CD4-positive, alpha-beta T cell treated with Interleukin-17A for 4 hours (primary cell): ENCODE measurements around the gene ZKSCAN5.

Source experiments
- DNase-seq: peaks from one replicate; pipeline ENCODE4 v3.0.0-alpha.2; 2020; ENCODE audit warnings: mixed read lengths

The ZKSCAN5 gene

DNA sequence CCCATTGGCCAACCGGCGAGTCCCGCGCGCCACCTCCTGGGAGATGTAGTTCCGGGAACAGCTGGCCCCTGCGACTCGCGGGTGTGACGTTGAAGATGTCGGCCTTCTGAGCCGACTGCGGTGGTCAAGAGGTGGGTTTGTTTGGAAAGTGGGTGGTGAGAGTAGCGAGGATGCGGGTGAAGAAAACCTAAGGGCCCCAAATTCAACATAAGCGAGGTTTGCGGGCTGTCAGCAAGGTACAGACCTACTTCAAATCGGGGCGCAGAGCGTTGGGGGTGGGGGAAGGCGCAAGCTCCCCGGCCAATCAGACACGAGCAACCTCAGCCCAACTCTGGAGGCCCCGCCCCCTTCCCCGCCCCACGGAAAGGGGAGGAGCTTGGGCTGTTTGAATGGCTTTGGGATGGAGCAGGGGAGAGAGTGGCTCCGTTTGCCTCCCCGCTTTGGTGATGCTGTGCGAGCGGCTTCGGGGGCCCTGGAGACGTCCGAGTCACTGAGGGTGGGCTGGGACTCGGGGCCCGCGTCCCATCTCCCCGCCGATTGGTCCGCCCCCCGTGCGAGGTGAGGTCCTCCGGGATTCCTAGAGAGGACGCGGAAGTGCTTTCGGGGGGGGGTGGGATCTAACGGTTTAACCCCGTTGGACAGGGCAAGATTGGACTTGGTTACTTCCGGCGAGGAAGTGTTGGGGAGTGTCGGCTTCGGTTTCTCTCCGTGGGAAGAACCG lies at the start of gene ZKSCAN5:
TSS of gene ZKSCAN5 (plus strand) at position 60 of the 721 bp plus-strand sequence. CDS start 1,383 bp downstream, outside the sequence.
- peak; percentile 98 for DNase-seq

DNA sequence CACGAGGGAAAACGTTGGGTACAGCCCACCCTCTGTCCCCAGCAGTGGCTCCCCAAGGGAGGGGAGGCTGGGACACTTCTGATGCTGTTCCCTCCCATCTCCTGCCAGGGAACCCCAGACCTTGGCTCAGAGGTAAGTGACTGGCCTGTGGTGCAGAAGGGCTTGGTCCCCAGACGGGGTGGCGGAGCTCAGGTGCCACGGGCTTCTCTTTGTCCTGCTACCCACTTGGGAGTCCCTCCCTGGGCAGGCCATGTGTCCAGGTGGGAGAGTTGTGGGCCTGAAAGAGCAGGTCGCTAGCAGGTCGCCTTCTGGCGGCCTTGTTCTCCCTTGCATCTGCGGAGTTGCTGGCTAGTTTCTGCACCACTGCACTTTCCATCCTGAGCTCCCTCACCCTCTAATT lies 48.6 kb upstream of the ZKSCAN5 start:
- no peak for DNase-seq

DNA sequence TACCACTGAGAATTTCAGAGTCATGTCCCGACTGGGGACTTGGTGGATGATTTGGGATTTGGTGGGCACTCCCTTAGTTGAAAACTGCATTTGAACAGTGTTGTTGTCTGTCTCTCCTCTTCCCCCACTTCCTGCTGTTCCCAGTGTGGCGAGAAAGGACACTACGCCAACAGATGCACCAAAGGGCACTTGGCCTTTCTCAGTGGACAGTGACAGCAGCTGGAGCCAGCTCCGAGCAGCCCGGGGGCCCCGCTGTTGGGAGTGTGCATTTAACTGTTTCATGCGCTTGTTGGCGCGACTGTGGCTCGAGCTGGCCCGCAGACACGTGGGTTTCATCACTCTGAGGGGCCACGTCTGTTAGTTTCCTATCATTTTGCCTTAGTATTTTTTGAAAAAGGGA lies 48.2 kb upstream of the ZKSCAN5 start:
- no peak for DNase-seq

DNA sequence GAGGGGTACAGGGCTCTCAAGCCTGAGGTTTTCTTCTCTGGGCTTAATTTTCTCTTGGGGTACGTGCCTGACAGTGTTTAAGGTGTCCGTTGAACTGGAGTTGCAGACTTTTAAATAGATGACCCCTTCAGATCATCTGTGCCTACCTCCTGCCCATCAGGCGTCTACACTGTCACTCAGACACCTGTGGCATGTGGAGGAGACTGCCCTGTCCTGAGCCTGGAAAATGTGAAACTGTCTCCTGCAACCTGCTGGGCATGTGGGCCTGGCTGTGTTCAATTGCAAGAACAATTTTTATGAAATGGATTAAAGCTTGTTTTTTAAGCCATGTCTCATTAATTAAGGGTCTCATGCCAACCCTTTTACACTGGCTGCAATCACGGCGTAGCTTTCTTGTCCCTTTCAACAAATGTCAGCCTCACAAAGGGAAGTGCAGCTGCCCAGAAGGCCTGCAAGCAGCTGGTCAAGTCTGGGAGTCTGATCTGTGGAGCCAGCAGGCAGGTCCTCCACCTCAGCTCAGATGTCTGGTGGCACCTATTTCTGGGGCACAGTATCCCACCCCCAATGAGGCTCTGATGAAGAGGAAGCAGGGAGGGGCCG lies 47.3 kb upstream of the ZKSCAN5 start:
- DNase-seq, result no peak

DNA sequence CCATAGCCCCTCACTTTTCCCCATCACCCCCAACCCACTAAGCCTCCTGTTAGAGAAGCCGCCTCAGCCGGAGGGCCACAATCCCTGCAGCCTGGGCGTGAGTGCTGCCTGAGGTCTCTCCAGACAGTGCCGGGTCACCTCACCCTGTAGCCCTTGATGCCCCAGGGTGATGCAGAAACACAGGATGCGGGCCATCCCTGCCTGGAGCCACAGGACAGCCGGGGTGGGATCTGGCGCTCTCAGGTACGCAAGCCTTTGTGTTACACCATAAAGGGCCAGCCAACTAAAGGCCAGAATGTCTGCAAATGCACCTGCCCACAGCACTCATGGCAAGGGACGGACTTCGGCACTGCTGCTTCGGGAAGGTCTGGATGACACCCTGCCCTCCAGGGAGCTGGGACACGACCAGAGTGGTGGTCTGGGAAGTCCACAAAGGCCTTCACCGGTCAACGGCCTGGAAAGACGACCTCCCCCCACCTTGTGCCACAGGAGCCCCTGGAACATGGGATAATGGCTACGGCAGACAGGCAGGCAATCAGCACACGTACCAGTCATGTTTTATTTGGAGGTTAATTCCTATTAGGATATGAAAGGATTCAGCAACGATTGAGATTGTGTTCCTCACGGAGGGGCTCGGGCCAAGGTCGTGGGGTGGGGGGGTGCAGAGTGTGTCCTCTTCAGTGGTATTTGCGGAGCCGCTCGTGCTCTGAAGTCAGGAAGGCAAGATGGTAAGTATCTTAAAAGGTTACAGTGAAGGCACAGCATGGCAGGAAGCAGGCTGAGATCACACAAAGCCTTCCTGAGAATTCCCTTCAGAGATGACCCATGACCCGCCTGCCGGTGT lies 46.6 kb upstream of the ZKSCAN5 start:
- DNase-seq, result no peak

DNA sequence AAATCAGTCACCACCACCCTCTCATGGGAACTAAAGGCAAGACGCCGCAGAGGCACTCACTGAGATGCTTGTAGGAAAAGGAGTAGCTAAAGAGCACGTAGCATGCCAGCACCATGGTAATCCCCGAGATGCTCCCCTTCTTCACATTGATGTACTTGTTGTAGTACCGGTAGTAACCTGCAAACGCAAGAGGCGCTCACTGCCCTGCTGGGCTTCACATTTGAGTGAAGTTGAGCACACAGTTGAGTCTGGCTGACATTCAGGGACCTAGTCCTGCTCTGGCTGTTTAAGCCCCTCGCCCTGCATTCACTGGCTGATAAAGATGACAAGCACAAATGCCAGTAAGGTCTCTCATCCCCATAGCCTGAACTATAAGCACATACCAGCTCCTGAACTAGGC lies 45.4 kb upstream of the ZKSCAN5 start:
- peak; percentile 21 for DNase-seq

DNA sequence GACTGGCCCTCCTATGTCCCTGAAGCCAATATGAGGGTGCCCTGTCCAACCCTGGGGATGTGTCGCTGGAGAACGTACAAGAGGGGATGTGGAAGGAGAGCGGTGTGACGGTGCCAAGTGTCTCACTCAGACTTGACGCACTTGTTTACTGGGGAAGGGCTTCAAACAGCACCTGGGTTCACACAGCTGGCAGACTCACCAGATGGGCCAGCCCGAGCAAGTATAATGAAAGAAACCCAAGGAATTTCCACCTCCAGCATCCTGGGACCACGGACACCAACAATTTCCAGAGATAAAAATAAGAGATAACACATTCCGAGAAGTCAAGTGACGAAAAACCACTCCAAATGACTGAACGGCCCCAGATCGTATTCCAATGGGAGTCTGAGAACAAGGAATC lies 43.8 kb upstream of the ZKSCAN5 start:
- DNase-seq, result no peak

DNA sequence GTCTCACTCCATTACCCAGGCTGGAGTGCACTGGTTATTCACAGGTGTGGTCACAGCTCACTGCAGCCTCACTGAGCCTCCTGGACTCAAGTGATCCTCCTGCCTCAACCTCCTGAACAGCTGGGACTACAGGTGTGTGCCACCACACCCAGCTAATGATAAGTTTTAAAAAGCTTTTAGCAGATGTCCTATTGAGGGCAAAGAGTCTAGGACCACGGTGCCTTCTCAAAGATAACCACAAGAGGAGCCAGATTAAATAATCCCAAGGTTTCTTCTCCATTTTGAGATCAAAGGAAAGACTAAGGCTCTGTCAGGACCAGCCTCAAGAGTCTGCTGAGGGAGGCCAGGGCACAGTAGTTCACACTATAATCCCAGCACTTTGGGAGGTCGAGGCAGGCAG lies 43.2 kb upstream of the ZKSCAN5 start:
- DNase-seq, result no peak

DNA sequence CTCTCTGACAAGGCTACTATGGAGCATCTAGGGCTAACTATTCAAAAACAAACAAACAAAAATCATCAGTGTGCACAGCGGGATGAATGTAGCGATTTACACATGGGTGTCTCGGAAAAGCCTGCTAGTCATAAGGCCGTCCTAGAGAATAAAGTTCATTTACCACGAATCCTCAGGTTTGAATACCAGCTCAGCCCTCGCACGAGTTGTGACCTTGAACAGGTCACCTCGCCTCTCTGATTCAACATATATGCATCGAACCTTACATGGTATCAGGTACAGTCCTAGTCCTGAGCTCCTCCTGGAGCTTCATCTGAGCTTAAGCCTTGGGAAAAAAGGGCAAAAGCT lies 39.1 kb upstream of the ZKSCAN5 start:
- no peak for DNase-seq

DNA sequence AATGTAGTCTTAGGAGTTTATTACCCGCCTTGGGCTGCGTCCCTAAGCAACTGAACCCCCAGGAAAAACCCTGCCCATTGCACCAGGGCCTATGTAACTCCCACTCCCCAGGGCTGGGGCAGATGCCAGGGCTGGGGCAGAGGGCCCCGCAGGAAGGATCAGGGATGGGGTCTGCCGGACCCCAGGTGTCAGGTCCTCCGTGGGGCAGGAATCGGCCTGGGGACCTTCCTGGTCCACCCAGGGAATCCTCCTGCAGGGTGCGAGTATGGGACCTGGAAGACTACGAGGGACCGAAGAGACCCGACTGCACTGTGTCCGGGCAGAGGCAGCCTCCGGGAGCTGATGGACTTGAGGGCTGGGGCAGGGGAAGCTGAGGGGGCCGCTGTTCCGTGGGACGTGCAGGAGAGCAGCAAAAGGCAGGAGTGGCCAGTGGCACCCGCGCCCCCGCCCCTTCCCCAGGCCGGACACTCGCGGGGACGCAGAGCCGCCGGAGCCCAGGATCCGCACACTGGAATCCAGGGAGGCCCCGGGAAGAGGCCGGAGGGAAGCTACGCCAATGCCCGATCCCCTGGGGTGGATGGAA lies 36.0 kb upstream of the ZKSCAN5 start:
- DNase-seq, result no peak

DNA sequence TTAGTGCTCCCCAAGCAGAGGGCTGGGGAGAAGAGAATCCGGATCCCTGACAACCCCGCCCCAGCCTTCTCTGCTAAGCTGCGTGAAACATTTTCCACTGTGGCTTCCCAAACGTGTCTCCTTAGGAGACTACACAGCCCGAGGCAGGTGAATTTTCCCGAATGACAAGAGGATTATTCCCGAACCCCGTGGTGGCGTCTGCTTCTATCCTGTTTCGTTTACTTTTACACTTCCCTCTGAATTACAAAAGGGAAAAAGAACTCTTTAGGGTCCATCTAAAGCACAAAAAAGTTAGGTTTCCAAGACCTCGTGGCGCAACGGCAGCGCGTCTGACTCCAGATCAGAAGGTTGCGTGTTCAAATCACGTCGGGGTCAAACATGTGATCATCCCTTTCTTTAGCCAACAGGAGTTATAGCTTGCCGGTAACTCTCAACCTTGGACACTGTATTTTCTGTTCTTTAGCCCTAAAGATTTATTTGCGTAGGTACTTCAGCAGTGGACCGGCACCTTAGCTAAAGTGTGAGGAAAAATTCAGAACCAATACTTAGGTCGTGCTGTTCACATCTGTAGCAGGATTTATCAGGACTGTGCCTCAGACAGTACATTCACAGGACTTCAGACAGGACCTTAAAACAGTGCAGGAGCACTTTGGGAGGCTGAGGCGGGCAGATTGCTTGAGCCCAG lies 34.9 kb upstream of the ZKSCAN5 start:
- DNase-seq, result no peak

DNA sequence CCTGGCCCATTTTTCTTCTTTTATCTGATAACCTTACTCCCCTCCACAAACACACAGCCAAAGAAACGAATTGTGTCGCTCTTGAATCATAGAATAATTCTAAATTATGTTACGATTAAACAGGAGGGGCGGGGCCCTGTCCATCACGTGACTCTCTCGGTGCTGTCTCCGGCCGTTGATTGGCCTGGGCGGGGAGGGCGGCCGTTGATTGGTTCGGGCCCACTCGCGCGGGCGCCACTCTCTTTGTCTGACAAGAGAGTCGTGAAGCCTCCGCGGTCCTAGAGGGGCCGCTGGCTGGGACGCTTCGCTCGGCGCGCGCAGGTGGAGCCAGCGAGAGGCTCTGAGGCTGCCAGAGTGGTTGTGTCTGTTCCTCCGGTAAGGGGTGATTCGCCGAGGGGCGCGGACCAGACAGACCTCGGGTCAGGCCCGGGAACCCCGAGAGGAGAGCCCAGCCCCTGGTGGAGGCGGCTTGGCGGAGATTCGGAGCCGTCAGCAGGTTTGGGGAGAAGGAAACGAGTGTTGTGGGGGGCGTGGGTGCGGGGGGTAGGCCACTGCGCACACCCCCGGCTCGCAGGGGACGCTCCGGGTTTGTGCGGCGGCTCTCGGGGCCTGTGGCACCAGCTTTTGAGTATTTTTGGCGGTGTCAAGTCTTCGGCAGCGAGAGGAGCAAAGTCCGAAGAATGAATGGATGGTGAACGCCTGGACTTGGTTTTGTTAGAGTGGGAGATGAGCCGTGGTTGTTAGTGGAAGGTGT lies 31.7 kb upstream of the ZKSCAN5 start, which contains the start of gene ZNF789:
TSS of gene ZNF789 (plus strand) at position 330 of the 754 bp plus-strand sequence. CDS start 3,567 bp downstream, outside the sequence.
- peak; percentile 98 for DNase-seq

DNA sequence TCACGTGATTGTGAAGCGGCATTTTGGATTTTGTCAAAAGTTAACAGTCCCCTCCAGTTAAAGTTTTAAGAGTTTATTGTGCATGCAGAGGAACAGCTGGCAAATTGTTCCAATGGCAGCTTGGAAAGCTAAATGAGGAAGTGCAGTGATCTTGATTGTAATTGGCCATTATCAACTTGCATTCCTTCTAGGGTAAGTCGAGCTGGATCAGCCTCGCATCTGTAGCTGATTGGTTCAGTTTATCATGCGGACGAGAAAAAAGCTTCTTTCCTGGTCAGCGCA lies 31.2 kb upstream of the ZKSCAN5 start:
- DNase-seq, result no peak

DNA sequence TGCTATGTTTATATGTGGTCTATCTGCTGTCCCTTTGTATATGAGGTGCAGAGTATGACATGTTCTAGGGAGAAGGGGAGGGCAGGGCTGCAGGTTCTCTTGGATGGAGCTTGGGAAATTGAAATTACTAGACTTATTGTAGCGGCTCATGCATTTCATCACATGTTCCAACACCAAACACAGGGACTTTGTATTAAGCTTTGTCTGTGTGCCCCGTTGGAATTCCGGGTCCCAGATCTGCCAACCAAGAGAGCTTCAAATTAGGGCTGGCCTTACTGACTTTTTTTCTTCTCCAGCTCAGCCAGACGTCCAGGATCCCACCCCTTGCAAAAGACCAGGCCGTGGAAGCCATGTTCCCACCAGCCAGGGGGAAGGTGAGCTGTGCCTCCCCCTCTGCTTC lies 28.4 kb upstream of the ZKSCAN5 start:
- DNase-seq, result no peak

DNA sequence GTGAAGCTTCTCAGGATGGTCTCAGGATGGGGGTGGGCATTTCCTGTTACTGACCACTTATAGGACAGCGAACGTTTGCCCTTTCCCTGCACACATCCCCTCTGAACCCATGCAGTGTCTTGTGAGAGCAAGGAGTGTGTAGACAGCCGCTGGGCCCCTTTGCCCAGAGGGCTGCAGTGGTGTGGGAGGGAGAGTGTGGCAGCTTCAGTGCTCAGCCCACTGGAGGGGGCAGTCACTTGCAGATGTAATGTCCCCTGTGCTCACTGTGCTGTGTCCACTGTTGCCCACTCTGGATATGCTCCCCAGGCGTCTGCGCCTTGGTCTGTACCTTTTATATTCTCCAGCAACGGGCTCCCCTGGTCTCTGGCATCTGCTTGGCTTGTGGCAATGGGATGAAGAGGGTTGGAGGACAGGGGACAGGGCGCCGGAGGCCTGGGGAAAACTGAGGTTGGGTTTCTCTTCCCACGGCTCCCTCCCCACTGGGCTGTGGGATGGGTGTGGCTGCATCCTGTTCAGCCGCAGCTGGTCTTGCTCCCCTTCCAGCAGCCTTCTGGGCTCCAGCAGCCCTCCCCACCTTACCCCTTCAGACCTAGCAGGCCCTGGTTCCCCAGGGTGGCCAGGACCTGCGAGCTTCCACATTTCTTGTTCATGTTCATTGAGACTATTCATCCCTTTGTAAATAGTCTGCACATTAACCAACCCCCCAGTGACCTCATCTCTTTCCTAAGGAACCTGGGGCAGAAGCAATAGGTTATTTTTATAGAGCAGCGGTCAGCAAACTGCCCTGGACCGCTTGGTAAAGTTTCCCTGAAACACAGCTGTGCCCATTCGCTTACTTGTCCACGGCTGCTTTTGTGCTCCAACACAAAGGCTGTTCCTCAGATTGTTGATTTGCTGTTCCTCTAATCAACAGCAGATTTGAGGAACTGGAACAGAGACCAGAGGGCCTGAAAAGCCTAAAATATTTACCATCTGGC lies 25.7 kb upstream of the ZKSCAN5 start:
- DNase-seq, result no peak

DNA sequence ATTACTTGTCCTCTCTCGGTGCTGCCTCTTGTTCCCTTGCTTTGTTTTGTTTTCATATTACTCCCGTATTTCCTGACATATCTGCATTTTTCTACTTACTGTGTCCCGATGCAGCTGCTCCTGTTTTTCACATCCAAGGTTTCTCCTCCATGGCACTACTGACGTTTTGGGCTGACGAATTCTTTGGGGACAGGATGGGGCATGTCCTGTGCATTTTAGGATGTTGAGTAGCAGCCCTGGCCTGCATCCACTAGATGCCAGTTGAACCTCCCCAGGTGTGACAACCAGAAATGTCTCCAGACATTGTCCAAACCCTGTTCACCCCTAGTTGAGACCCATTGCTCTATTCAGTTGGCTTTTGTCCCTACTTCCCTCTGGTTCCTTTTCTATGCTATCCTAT lies 19.4 kb upstream of the ZKSCAN5 start:
- no peak for DNase-seq

DNA sequence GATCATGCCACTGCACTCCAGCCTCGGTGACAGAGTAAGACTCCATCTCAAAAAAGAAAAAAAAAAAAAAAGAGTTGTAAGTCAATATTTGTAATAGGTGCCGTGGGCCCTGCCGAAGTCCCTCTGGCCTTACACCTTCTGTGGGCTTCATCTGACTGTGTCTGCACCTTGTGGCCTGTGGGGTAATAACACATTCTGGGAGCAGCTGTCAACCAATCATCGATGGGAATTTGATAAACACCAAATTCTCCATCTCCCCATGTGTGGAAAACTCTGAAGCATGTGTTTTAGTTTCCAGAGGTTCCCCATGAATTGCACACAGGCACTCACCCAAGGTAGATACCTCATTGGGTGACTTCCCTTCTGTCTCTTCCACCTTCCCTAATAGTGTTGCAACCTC lies 15.2 kb upstream of the ZKSCAN5 start:
- DNase-seq, result no peak

DNA sequence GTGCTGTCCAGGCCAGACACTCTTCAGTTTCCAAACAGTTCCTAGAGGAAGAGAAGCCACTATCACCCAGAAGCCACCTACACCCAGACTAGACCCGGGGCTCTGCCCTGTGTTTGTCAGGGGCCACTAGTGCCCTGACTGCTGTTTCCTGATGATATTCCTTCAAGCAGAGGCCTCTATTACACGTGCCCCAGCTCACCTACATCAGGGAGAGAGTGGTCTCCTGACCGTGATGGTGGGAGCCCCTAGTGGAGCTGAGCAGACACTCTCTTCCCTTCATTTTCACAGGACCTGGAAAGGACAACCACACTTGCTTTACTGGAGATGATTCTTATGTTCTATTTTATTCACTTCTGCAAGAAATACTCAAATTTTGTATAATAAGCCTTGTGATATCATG lies 13.6 kb upstream of the ZKSCAN5 start:
- no peak for DNase-seq

DNA sequence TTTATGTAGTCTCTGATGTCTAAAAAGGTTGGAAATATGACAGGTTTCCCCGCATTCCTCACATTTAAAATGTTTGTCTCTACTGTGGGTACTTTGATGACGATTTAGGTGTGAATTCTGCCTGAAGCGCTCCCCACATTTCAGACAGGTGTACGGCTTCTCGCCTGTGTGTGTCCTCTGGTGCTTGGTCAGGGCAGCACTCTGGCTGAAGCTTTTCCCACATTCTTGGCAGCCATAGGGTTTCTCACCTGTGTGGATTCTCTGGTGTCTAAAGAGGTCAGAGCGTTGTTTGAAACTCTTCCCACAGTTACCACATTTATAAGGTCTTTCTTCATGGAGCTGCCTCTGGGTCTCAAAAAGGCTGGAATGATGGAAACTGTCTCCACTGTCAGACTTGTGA lies 10.6 kb upstream of the ZKSCAN5 start:
- DNase-seq, result no peak

DNA sequence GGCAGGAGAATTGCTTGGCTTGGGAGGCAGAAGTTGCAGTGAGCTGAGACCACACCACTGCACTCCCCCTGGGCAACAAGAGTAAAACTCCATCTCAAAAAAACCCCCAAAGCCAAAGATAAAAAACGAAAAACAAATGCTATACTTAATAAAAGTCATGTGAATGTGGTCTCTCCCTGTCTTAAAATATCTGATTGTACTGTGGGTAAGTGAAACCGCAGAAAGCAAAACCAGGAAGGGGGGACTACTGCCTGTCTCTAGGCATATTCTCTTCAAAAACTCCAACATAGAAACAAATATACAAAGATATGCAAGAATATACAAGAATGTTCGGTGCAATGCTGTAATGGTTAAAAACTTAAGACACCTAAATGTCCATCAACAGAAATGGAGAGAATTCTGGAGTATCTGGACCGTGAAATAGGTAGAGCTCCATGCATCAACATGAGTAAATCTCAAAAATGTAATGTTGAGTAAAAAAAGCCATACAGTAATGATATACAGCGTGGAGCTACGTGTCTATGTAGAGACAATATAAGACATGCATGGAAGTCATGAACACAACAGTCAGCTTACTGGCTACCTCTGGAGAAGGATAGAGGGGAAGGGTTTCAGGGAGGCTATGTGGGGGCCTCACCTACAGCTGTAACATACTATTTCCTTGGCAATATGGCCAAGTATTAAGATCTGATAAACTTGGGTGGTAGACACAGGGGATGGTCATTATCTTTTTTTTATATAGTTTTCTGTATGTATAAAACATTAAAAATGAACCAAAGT lies 6.5 kb upstream of the ZKSCAN5 start:
- no peak for DNase-seq
